Mesothelial cell of epicardium (in vitro differentiated cells): ENCODE data around the gene CYB561A3. TPM values are rescaled to one million over a fixed set of nuclear protein-coding genes. Genes with fewer than 3 reads are reported as not detected.

Experiments used
- DNase-seq, 2 experiments: peaks; one replicate each; pipeline ENCODE4 v3.0.0; 2021; ENCODE audit warnings: low spot score in 2 of 2; ENCODE audit not compliant: unreplicated experiment in 2 of 2
- H3K27ac Mint-ChIP-seq: 2 replicates; pipeline ENCODE4 v1.8.0; 2021; ENCODE audit warnings: mixed read lengths
- H3K27me3 Mint-ChIP-seq: 2 replicates; pipeline ENCODE4 v1.8.0; 2021; ENCODE audit warnings: low read depth, mixed read lengths
- H3K36me3 Mint-ChIP-seq: 2 replicates; pipeline ENCODE4 v1.8.0; 2021; ENCODE audit warnings: mixed read lengths
- H3K4me1 Mint-ChIP-seq: 2 replicates; pipeline ENCODE4 v1.8.0; 2021; ENCODE audit warnings: mixed read lengths
- H3K4me3 Mint-ChIP-seq: 2 replicates; pipeline ENCODE4 v1.8.0; 2021; ENCODE audit warnings: mild to moderate bottlenecking, moderate library complexity, mixed read lengths
- H3K9me3 Mint-ChIP-seq: 2 replicates; pipeline ENCODE4 v1.8.0; 2021; ENCODE audit warnings: mixed read lengths
- CTCF ChIP-seq: fragments of 200-600 bp; sonication (generic); IDR thresholded peaks from one replicate; pipeline ENCODE4 v1.5.0; 2021; ENCODE audit warnings: antibody characterized with exemption; ENCODE audit not compliant: unreplicated experiment
- total RNA-seq: library from RNA; stranded (reverse); gene quantifications from 3 replicates; pipeline ENCODE4 v1.2.1, GENCODE V29; 2021

Gene CYB561A3
- total RNA-seq, 1 donor from 2014 or later, result 26.3 TPM

- Mint-ChIP-seq H3K36me3 (peaks cover 12% of the 10 kb centered on the region), H3K27ac (no peak overlapping the region), H3K27me3 (no peaks in the 10 kb centered on the region), H3K9me3 (no peaks in the 10 kb centered on the region), H3K4me3 (no peak overlapping the region), H3K4me1 (no peaks in the 10 kb centered on the region)
- no peak for TF ChIP-seq CTCF
- DNase-seq, result no peak
Observed at GRCh38 chr11:61349189-61349751, 12.4 kb downstream of the CYB561A3 start.

DNA sequence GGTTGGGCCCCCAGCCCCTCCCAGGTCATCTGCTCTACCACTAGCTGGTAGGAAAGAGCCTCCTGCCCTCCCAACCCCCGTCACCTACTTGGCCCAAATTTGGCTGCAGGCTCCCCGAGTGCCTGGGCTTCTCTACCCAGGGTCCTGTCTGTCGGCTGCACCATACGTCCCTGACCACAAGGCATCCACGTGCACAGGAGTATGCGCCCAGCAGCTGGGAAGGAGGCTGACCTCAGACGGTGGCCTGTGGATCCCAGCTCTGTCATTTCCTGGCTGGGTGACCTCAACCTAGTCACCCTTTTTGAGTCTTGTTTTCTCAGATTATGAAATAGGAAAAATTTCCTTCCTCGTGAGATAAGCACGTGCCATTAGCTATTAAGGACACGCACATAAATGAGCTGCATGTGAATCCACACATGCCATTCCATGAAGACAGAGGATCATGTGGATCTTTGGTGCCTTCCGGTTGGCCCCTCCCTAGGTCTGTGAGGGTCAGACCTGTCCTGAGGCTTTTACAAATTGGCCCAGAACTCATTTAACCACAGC is 13.7 kb downstream of the CYB561A3 start:
- H3K27ac Mint-ChIP-seq, result no peak overlapping the region
- H3K4me1 Mint-ChIP-seq, result no peaks in the 10 kb centered on the region
- H3K4me3 Mint-ChIP-seq, result no peak overlapping the region
- H3K9me3 Mint-ChIP-seq, result no peaks in the 10 kb centered on the region
- TF ChIP-seq CTCF, result no peak
- no peak for DNase-seq
- peaks cover 6% of the 10 kb centered on the region for H3K36me3 Mint-ChIP-seq
- no peaks in the 10 kb centered on the region for H3K27me3 Mint-ChIP-seq

GRCh38 chr11:61345954-61346843 is 15.5 kb downstream of the CYB561A3 start:
- Mint-ChIP-seq H3K9me3 (no peaks in the 10 kb centered on the region), H3K36me3 (peaks cover 8% of the 10 kb centered on the region), H3K4me3 (no peak overlapping the region), H3K27me3 (no peaks in the 10 kb centered on the region), H3K4me1 (no peaks in the 10 kb centered on the region), H3K27ac (no peak overlapping the region)
- DNase-seq, result no peak
- no peak for TF ChIP-seq CTCF

DNA sequence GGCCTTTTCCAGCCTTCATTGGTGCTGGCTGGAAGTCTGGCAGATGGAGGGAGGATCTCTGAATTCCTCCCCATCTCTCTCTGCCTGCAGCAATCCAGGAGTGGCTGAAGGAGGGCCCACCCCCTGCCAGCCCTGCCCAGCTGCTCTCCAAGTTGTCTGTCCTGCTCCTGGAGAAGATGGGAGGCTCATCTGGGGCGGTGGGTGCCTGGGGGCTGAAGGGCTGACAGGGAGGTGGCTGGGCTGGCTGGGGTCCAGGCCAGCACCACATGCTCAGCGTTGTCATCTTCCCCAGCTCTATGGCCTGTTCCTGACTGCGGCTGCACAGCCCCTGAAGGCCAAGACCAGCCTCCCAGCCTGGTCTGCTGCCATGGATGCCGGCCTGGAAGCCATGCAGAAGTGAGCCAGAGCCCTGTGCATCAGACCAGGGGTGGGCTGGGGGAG is 16.5 kb downstream of the CYB561A3 start:
- no peak overlapping the region for H3K4me3 Mint-ChIP-seq
- no peak for TF ChIP-seq CTCF
- DNase-seq, result no peak
- no peaks in the 10 kb centered on the region for H3K9me3 Mint-ChIP-seq
- H3K27me3 Mint-ChIP-seq, result no peaks in the 10 kb centered on the region
- H3K27ac Mint-ChIP-seq, result no peak overlapping the region
- peaks cover 14% of the 10 kb centered on the region for H3K36me3 Mint-ChIP-seq
- H3K4me1 Mint-ChIP-seq, result no peaks in the 10 kb centered on the region

DNA sequence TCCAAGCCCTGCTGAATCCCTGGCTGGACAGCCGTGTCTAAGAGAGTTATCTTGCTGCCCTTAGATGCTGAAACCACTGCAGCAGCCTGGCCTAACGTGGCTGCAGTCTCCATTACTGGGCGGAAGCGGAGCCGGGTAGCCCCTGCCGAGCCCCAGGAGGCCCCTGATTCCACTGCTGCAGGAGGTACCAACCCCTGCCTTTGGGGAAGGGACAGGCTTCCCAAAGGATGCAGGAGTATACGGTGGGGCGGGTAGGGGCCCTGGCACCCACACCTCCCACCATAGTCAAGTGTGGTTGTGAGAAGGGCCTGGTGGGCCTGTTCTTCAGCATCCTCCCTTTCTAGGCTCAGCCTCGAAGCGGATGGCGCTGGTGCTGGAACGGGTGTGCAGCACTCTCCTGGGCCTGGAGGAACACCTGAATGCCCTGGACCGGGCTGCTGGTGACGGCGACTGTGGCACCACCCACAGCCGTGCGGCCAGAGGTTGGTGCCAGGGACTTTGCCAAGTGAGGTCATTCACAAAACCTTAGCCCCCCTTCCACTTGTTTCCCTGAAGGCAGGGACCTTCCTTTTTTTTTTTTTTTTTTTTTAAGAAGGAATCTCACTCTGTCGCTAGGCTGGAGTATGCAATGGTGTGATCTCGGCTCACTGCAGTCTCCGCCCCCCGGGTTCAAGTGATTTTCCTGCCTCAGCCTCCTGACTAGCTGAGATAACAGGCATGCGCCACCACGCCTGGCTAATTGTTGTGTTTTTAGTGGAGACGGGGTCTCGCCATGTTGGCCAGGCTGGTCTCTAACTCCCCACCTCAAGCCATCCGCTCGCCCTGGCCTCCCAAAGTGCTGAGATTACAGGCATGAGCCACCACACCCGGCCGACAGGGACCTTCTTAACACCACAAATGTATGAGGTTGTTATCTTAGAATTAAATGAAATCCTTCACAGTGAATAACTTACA is 17.6 kb downstream of the CYB561A3 start:
- no peaks in the 10 kb centered on the region for H3K27me3 Mint-ChIP-seq
- TF ChIP-seq CTCF, result no peak
- H3K27ac Mint-ChIP-seq, result no peak overlapping the region
- H3K4me1 Mint-ChIP-seq, result no peaks in the 10 kb centered on the region
- DNase-seq, result no peak
- peaks cover 15% of the 10 kb centered on the region for H3K36me3 Mint-ChIP-seq
- no peak overlapping the region for H3K4me3 Mint-ChIP-seq
- H3K9me3 Mint-ChIP-seq, result no peaks in the 10 kb centered on the region
